GM23338 (cell line): ENCODE data around the gene LMLN.
A peak's percentile ranks its signal among the peaks of the same experiment; 100 is the strongest.

Experiments
- CREB1 ChIP-seq: fragments of 250-450 bp; sonication (Bioruptor Pico); IDR thresholded peaks from 2 replicates; pipeline ENCODE4 v1.5.0; 2020; ENCODE audit warnings: low read depth, mild to moderate bottlenecking, moderate library complexity
- EZH2 ChIP-seq: fragments of 200-600 bp; sonication (generic); IDR thresholded peaks from one replicate; pipeline ENCODE4 v1.8.0; 2017; ENCODE audit warnings: antibody characterized with exemption, mild to moderate bottlenecking, low read depth; ENCODE audit not compliant: unreplicated experiment
- EZH2phosphoT487 ChIP-seq: fragments of 200-600 bp; sonication (generic); IDR thresholded peaks from one replicate; pipeline ENCODE4 v1.8.1; 2018; ENCODE audit warnings: antibody characterized with exemption; ENCODE audit not compliant: unreplicated experiment
- JUNB ChIP-seq: IDR thresholded peaks from one replicate; pipeline ENCODE4 v1.6.1; 2016; ENCODE audit warnings: antibody characterized with exemption; ENCODE audit not compliant: unreplicated experiment
- POLR2AphosphoS5 ChIP-seq: IDR thresholded peaks from 2 replicates; pipeline ENCODE4 v1.6.1; 2016; ENCODE audit warnings: antibody characterized with exemption, low read depth
- ZNF114 ChIP-seq: fragments of 250-450 bp; sonication (Bioruptor Pico); IDR thresholded peaks from 2 replicates; pipeline ENCODE4 v1.5.0; 2020; ENCODE audit warnings: mild to moderate bottlenecking, moderate library complexity
- ZNF331 ChIP-seq: fragments of 250-450 bp; sonication (Bioruptor Pico); IDR thresholded peaks from 2 replicates; pipeline ENCODE4 v1.5.0; 2020; ENCODE audit warnings: low read depth, mild to moderate bottlenecking, moderate library complexity
- TF ChIP-seq, protein P1 (sequence below), 2 experiments: fragments of 200-600 bp in 1 of 2; sonication (generic) in 1 of 2; conservative IDR thresholded peaks; 2 replicates each; pipeline versions ENCODE4 v1.5.1 to v1.6.1; 2016 to 2017; ENCODE audit warnings: antibody characterized with exemption in 2 of 2, low read depth in 2 of 2, mild to moderate bottlenecking in 2 of 2, moderate library complexity in 1 of 2
- TF ChIP-seq, protein P2 (sequence below): IDR thresholded peaks from one replicate; pipeline ENCODE4 v1.6.1; 2018; ENCODE audit warnings: antibody characterized with exemption; ENCODE audit not compliant: unreplicated experiment

DNA sequence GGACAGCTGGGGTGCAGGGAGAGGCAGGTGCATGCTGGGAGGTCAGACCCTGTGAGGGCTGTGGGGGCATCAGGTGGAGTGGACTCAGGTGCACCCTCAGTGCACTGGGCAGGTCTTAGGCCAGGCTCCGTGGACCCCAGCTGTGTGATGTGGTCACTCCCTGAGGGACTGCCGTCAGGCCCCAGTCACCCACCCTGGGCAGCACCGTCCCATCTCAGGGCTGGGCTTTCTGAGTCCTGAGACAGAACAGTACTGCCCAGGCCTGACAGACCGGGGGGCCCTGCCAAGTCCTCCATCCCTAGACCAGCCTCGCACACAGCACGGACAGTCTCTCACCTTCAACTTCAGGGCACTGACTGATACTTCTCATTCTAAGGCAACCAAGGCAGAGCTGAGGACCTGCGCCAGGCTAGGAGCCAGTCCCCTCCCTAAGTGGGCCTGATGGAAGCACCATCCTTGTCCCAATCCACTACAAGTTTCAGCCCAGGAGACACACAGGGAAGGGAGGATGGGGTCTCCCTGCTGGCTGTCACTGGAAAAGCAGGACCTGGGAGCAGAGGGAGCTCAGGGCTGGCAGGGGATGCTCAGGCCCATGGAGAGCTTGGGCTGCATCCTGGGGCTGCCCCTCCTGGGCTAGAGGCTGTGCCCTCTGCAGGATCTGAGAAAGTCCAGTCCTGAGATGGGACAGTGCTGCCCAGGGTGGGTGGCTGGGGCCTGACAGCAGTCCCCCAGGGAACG, 86.3 kb downstream of the LMLN start:
- TF ChIP-seq, protein P1, sequence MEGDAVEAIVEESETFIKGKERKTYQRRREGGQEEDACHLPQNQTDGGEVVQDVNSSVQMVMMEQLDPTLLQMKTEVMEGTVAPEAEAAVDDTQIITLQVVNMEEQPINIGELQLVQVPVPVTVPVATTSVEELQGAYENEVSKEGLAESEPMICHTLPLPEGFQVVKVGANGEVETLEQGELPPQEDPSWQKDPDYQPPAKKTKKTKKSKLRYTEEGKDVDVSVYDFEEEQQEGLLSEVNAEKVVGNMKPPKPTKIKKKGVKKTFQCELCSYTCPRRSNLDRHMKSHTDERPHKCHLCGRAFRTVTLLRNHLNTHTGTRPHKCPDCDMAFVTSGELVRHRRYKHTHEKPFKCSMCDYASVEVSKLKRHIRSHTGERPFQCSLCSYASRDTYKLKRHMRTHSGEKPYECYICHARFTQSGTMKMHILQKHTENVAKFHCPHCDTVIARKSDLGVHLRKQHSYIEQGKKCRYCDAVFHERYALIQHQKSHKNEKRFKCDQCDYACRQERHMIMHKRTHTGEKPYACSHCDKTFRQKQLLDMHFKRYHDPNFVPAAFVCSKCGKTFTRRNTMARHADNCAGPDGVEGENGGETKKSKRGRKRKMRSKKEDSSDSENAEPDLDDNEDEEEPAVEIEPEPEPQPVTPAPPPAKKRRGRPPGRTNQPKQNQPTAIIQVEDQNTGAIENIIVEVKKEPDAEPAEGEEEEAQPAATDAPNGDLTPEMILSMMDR (conservative IDR thresholded peaks at IDR 0.05; ENCODE audit: low read depth in 2 of 2): peak in 1 of 2 experiments; percentile 31; a peak in 2 of 4 replicates
- no peak for TF ChIP-seq POLR2AphosphoS5
- no peak for TF ChIP-seq CREB1 (CRISPR knock-in tag)
- TF ChIP-seq, protein P2, sequence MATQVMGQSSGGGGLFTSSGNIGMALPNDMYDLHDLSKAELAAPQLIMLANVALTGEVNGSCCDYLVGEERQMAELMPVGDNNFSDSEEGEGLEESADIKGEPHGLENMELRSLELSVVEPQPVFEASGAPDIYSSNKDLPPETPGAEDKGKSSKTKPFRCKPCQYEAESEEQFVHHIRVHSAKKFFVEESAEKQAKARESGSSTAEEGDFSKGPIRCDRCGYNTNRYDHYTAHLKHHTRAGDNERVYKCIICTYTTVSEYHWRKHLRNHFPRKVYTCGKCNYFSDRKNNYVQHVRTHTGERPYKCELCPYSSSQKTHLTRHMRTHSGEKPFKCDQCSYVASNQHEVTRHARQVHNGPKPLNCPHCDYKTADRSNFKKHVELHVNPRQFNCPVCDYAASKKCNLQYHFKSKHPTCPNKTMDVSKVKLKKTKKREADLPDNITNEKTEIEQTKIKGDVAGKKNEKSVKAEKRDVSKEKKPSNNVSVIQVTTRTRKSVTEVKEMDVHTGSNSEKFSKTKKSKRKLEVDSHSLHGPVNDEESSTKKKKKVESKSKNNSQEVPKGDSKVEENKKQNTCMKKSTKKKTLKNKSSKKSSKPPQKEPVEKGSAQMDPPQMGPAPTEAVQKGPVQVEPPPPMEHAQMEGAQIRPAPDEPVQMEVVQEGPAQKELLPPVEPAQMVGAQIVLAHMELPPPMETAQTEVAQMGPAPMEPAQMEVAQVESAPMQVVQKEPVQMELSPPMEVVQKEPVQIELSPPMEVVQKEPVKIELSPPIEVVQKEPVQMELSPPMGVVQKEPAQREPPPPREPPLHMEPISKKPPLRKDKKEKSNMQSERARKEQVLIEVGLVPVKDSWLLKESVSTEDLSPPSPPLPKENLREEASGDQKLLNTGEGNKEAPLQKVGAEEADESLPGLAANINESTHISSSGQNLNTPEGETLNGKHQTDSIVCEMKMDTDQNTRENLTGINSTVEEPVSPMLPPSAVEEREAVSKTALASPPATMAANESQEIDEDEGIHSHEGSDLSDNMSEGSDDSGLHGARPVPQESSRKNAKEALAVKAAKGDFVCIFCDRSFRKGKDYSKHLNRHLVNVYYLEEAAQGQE: no peak
- no peak for TF ChIP-seq EZH2
- no peak for TF ChIP-seq ZNF114 (CRISPR knock-in tag)
- no peak for TF ChIP-seq EZH2phosphoT487
- no peak for TF ChIP-seq JUNB
- TF ChIP-seq ZNF331: no peak
